Esophagus muscularis mucosa (tissue), 4 donors: ENCODE results near the gene DAPK1.

Source experiments
- CTCF ChIP-seq, 3 experiments: fragments of 200-600 bp in 2 of 3; fragments of 450-650 bp in 1 of 3; sonication (generic) in 2 of 3; IDR thresholded peaks; one replicate each; pipeline ENCODE4 v1.5.1; 2017 to 2019; ENCODE audit warnings: antibody characterized with exemption in 3 of 3, mild to moderate bottlenecking in 2 of 3, moderate library complexity in 1 of 3
- EP300 ChIP-seq: sonication (generic); formaldehyde crosslinking; IDR thresholded peaks from one replicate; pipeline ENCODE4 v1.6.1; 2017; ENCODE audit warnings: antibody characterized with exemption
- POLR2A ChIP-seq: fragments of 450-650 bp; IDR thresholded peaks from one replicate; pipeline ENCODE4 v1.6.1; 2017; ENCODE audit warnings: antibody characterized with exemption, moderate library complexity, mild to moderate bottlenecking, low read depth
- POLR2AphosphoS5 ChIP-seq, 2 donors: sonication (generic); formaldehyde crosslinking; IDR thresholded peaks; one replicate each; pipeline ENCODE4 v1.6.1; 2017; ENCODE audit warnings: antibody characterized with exemption in 2 of 2

GRCh38 chr9:87490225-87490624 lies 7.4 kb upstream of the DAPK1 start:
- TF ChIP-seq CTCF (IDR thresholded peaks at IDR 0.05) (no peak), POLR2A (no peak), EP300 (no peak), POLR2AphosphoS5 (IDR thresholded peaks at IDR 0.05) (no peak)
